ENCODE data around the gene CPNE5.

CPNE5 gene

GRCh38 chr6:36742146-36742545, 97.1 kb downstream of the CPNE5 start:
- TF ChIP-seq TCF12 (IDR thresholded peaks at IDR 0.05; ENCODE audit: low read depth) (no peak), ZBTB7A (IDR thresholded peaks at IDR 0.05; ENCODE audit: low read depth) (no peak), CEBPB (IDR thresholded peaks at IDR 0.05) (no peak), CREB1 (IDR thresholded peaks at IDR 0.05; ENCODE audit: low read depth) (no peak), EGR1 (IDR thresholded peaks at IDR 0.05) (no peak), RAD21 (IDR thresholded peaks at IDR 0.05; ENCODE audit: low read depth) (no peak), USF1 (IDR thresholded peaks at IDR 0.05) (no peak), TAF1 (IDR thresholded peaks at IDR 0.05; ENCODE audit: low read depth) (no peak)

GRCh38 chr6:36740818-36741179, 98.4 kb downstream of the CPNE5 start:
- no peak for TF ChIP-seq USF1 (IDR thresholded peaks at IDR 0.05)

GRCh38 chr6:36739947-36740817, 99.1 kb downstream of the CPNE5 start:
- TF ChIP-seq EGR1 (IDR thresholded peaks at IDR 0.05) (no peak), NFIC (IDR thresholded peaks at IDR 0.05) (no peak), YY1 (IDR thresholded peaks at IDR 0.05; ENCODE audit: low read depth) (no peak), MAX (IDR thresholded peaks at IDR 0.05) (no peak), REST (IDR thresholded peaks at IDR 0.05; ENCODE audit: low read depth) (no peak), TCF12 (IDR thresholded peaks at IDR 0.05; ENCODE audit: low read depth) (no peak), FOXM1 (IDR thresholded peaks at IDR 0.05; ENCODE audit: borderline replicate concordance, low read depth) (no peak), EP300 (IDR thresholded peaks at IDR 0.05; ENCODE audit: borderline replicate concordance) (no peak), TAF1 (IDR thresholded peaks at IDR 0.05; ENCODE audit: low read depth) (no peak), USF1 (IDR thresholded peaks at IDR 0.05) (no peak), CREB1 (IDR thresholded peaks at IDR 0.05; ENCODE audit: low read depth) (no peak), RAD21 (IDR thresholded peaks at IDR 0.05; ENCODE audit: low read depth) (no peak), CEBPB (IDR thresholded peaks at IDR 0.05) (no peak), TEAD4 (IDR thresholded peaks at IDR 0.05) (no peak), ZBTB7A (IDR thresholded peaks at IDR 0.05; ENCODE audit: low read depth) (no peak)

DNA sequence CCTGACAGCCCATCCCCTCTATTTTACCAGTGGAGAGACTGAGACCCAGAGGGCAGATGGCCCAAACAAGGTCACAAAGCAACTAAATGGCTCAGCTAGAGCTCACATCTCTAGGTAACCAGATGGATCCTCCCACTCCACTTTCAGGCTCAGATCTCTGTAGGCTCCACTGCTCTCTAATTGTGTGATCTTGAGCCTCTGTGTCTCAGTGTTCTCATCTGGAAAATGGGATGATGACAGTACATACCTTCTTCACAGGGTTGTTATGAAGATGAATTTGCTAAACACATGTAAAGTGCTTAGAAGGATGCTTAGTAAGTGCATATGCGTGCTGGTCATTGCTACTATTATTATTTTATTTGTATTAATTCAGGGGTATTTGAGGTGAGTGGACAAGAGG, 101.1 kb downstream of the CPNE5 start:
- TF ChIP-seq TAF1 (IDR thresholded peaks at IDR 0.05; ENCODE audit: low read depth), result no peak
- TF ChIP-seq EGR1 (IDR thresholded peaks at IDR 0.05), result no peak
- TF ChIP-seq TEAD4 (IDR thresholded peaks at IDR 0.05), result no peak
- TF ChIP-seq REST (IDR thresholded peaks at IDR 0.05; ENCODE audit: low read depth), result no peak
- no peak for TF ChIP-seq YY1 (IDR thresholded peaks at IDR 0.05; ENCODE audit: low read depth)
- no peak for TF ChIP-seq TCF12 (IDR thresholded peaks at IDR 0.05; ENCODE audit: low read depth)
- TF ChIP-seq RAD21 (IDR thresholded peaks at IDR 0.05; ENCODE audit: low read depth), result no peak
- TF ChIP-seq NFIC (IDR thresholded peaks at IDR 0.05), result no peak
- no peak for TF ChIP-seq USF1 (IDR thresholded peaks at IDR 0.05)
- no peak for TF ChIP-seq EP300 (IDR thresholded peaks at IDR 0.05; ENCODE audit: borderline replicate concordance)
- no peak for TF ChIP-seq MAX (IDR thresholded peaks at IDR 0.05)
- TF ChIP-seq ZBTB7A (IDR thresholded peaks at IDR 0.05; ENCODE audit: low read depth), result no peak
- TF ChIP-seq CEBPB (IDR thresholded peaks at IDR 0.05), result no peak
- TF ChIP-seq FOXM1 (IDR thresholded peaks at IDR 0.05; ENCODE audit: borderline replicate concordance, low read depth), result no peak
